H9 (cell line): ENCODE data around the gene GRIP1. TPM values are rescaled to one million over a fixed set of nuclear protein-coding genes. Genes with fewer than 3 reads are reported as not detected.

Experiments used
- DNase-seq: peaks from one replicate; pipeline ENCODE4 v3.0.0-alpha.2; 2017
- H2AFZ ChIP-seq: one replicate; pipeline ENCODE4 v1.6.1; 2013; ENCODE audit warnings: mild to moderate bottlenecking, low read length, control low read depth, moderate library complexity
- H2AK5ac ChIP-seq: 2 replicates; pipeline ENCODE4 v1.6.1; 2013; ENCODE audit warnings: low read length, control low read depth, mixed read lengths; ENCODE audit not compliant: insufficient read length
- H2BK120ac ChIP-seq: one replicate; pipeline ENCODE4 v1.6.1; 2013; ENCODE audit warnings: low read depth, mild to moderate bottlenecking, low read length, control low read depth, inconsistent platforms; ENCODE audit not compliant: poor library complexity, severe bottlenecking
- H2BK12ac ChIP-seq: 2 replicates; pipeline ENCODE4 v1.6.1; 2013; ENCODE audit warnings: low read length, control low read depth, mixed read lengths, low read depth; ENCODE audit not compliant: insufficient read length
- H2BK15ac ChIP-seq: 2 replicates; pipeline ENCODE4 v1.6.1; 2013; ENCODE audit warnings: low read depth, low read length, control low read depth
- H2BK20ac ChIP-seq: one replicate; pipeline ENCODE4 v1.6.1; 2013; ENCODE audit warnings: low read depth, mild to moderate bottlenecking, low read length, control low read depth, inconsistent platforms; ENCODE audit not compliant: poor library complexity, severe bottlenecking
- H2BK5ac ChIP-seq: 2 replicates; pipeline ENCODE4 v1.6.1; 2013; ENCODE audit warnings: low read length, control low read depth, mixed read lengths; ENCODE audit not compliant: insufficient read length
- H3K14ac ChIP-seq: 2 replicates; pipeline ENCODE4 v1.6.1; 2013; ENCODE audit warnings: low read length, control low read depth; ENCODE audit not compliant: insufficient read depth
- H3K18ac ChIP-seq: 2 replicates; pipeline ENCODE4 v1.6.1; 2013; ENCODE audit warnings: low read depth, mild to moderate bottlenecking, mixed read lengths, low read length, control low read depth; ENCODE audit not compliant: insufficient read length
- H3K23ac ChIP-seq: 2 replicates; pipeline ENCODE4 v1.6.1; 2013; ENCODE audit warnings: low read length, control low read depth, mixed read lengths, low read depth; ENCODE audit not compliant: insufficient read length
- H3K23me2 ChIP-seq: 2 replicates; pipeline ENCODE4 v1.6.1; 2013; ENCODE audit warnings: low read depth, mild to moderate bottlenecking, mixed read lengths, low read length, control low read depth; ENCODE audit not compliant: insufficient read length, poor library complexity, severe bottlenecking
- H3K27ac ChIP-seq: 2 replicates; pipeline ENCODE4 v1.5.1; 2013; ENCODE audit warnings: low read length, control low read depth, mixed read lengths, low read depth; ENCODE audit not compliant: insufficient read length
- H3K27me3 ChIP-seq: 2 replicates; pipeline ENCODE4 v1.6.1; 2013; ENCODE audit warnings: low read length, control low read depth, inconsistent platforms; ENCODE audit not compliant: insufficient read depth
- H3K4ac ChIP-seq: 2 replicates; pipeline ENCODE4 v1.6.1; 2013; ENCODE audit warnings: low read depth, mild to moderate bottlenecking, control low read depth, inconsistent platforms, low read length, moderate library complexity
- H3K4me1 ChIP-seq: 2 replicates; pipeline ENCODE4 v1.6.1; 2013; ENCODE audit warnings: low read length, control low read depth, inconsistent platforms; ENCODE audit not compliant: insufficient read depth
- H3K4me2 ChIP-seq: 2 replicates; pipeline ENCODE4 v1.6.1; 2013; ENCODE audit warnings: low read length, control low read depth, mixed read lengths; ENCODE audit not compliant: insufficient read length, insufficient read depth
- H3K56ac ChIP-seq: 2 replicates; pipeline ENCODE4 v1.6.1; 2013; ENCODE audit warnings: low read depth, mild to moderate bottlenecking, mixed read lengths, low read length, control low read depth; ENCODE audit not compliant: insufficient read length
- H3K79me1 ChIP-seq: 2 replicates; pipeline ENCODE4 v1.6.1; 2013; ENCODE audit warnings: low read depth, mild to moderate bottlenecking, moderate library complexity, low read length, control low read depth, inconsistent platforms; ENCODE audit not compliant: insufficient read depth, poor library complexity, severe bottlenecking
- H3K79me2 ChIP-seq: 2 replicates; pipeline ENCODE4 v1.6.1; 2013; ENCODE audit warnings: low read length, control low read depth, inconsistent platforms; ENCODE audit not compliant: insufficient read depth
- H3K9ac ChIP-seq: 2 replicates; pipeline ENCODE4 v1.6.1; 2013; ENCODE audit warnings: low read length, control low read depth, mixed read lengths; ENCODE audit not compliant: insufficient read length; ENCODE audit errors: extremely low read depth
- H3K9me3 ChIP-seq: one replicate; pipeline ENCODE4 v1.6.1; 2013; ENCODE audit warnings: low read depth, low read length, inconsistent platforms; ENCODE audit not compliant: control insufficient read depth
- H3T11ph ChIP-seq: one replicate; pipeline ENCODE4 v1.6.1; 2013; ENCODE audit warnings: mild to moderate bottlenecking, low read length, control low read depth, inconsistent platforms
- H4K20me1 ChIP-seq: one replicate; pipeline ENCODE4 v1.6.1; 2013; ENCODE audit not compliant: control insufficient read depth, insufficient read length, insufficient read depth
- H4K5ac ChIP-seq: 2 replicates; pipeline ENCODE4 v1.6.1; 2013; ENCODE audit warnings: low read depth, mild to moderate bottlenecking, mixed read lengths, low read length, control low read depth; ENCODE audit not compliant: insufficient read length
- H4K8ac ChIP-seq: replicated peaks from 2 replicates; pipeline ENCODE4 v1.6.1; 2013; ENCODE audit warnings: low read length, control low read depth, mixed read lengths, low read depth; ENCODE audit not compliant: insufficient read length
- H4K91ac ChIP-seq: 2 replicates; pipeline ENCODE4 v1.6.1; 2013; ENCODE audit warnings: low read depth, mild to moderate bottlenecking, moderate library complexity, mixed read lengths, low read length, control low read depth; ENCODE audit not compliant: insufficient read length
- H3K27ac Mint-ChIP-seq, 3 experiments: 2 replicates in 2 of 3; 3 replicates in 1 of 3; pipeline ENCODE4 v1.8.0; 2020 to 2021; ENCODE audit warnings: mixed read lengths in 3 of 3, mild to moderate bottlenecking in 1 of 3, moderate library complexity in 1 of 3
- H3K27me3 Mint-ChIP-seq: 2 replicates; pipeline ENCODE4 v1.8.0; 2021; ENCODE audit warnings: low read depth, mild to moderate bottlenecking, moderate library complexity, mixed read lengths
- H3K36me3 Mint-ChIP-seq, 3 experiments: 2 replicates in 2 of 3; 3 replicates in 1 of 3; pipeline ENCODE4 v1.8.0; 2020 to 2021; ENCODE audit warnings: low read depth in 3 of 3, mixed read lengths in 3 of 3; ENCODE audit not compliant: insufficient read depth in 1 of 3
- H3K4me1 Mint-ChIP-seq, 2 experiments: 2 replicates each; pipeline ENCODE4 v1.8.0; 2020; ENCODE audit warnings: mixed read lengths in 2 of 2
- H3K4me3 Mint-ChIP-seq, 2 experiments: 2 replicates in 1 of 2; 3 replicates in 1 of 2; pipeline ENCODE4 v1.8.0; 2020 to 2021; ENCODE audit warnings: mild to moderate bottlenecking in 2 of 2, mixed read lengths in 2 of 2, moderate library complexity in 1 of 2
- H3K9me3 Mint-ChIP-seq, 2 experiments: 2 replicates in 1 of 2; 3 replicates in 1 of 2; pipeline ENCODE4 v1.8.0; 2020; ENCODE audit warnings: mild to moderate bottlenecking in 2 of 2, mixed read lengths in 2 of 2, moderate library complexity in 1 of 2
- CTCF ChIP-seq: fragments of 200-600 bp; sonication (generic); conservative IDR thresholded peaks from 3 replicates; pipeline ENCODE4 v1.8.0; 2021; ENCODE audit warnings: antibody characterized with exemption, mild to moderate bottlenecking
- WGBS: extraction: QIAGEN DNeasy Blood & Tissue Kit; methylation state at CpG from one replicate; pipeline ENCODE4 v1.1.7; 2013; ENCODE audit warnings: missing lambda C conversion rate, low lambda C conversion rate, mixed read lengths; ENCODE audit not compliant: insufficient read length; ENCODE audit errors: extremely low coverage; 5-methylcytosine and 5-hydroxymethylcytosine counted together
- total RNA-seq: library from RNA; stranded (reverse); gene quantifications from 2 replicates; pipeline ENCODE4 v1.2.1, GENCODE V29; 2021

GRIP1 gene
- total RNA-seq, 1 experiment from 2014 or later = 19.5 TPM

- Histone ChIP-seq H4K20me1 (no peaks in the 10 kb centered on the region), H3T11ph (no peak overlapping the region), H3K9ac (no peak overlapping the region), H3K4ac (no peak overlapping the region), H3K14ac (no peak overlapping the region), H2BK120ac (no peak overlapping the region), H2BK5ac (no peak overlapping the region), H3K4me1 (peaks cover 11% of the 10 kb centered on the region; the same call in 1 of the 2 replicates), H2AFZ (no peak overlapping the region), H2BK12ac (no peak overlapping the region), H3K23me2 (no peaks in the 10 kb centered on the region), H3K9me3 (no peaks in the 10 kb centered on the region), H3K23ac (no peak overlapping the region), H3K79me1 (no peaks in the 10 kb centered on the region), H3K79me2 (no peaks in the 10 kb centered on the region), H2AK5ac (no peak overlapping the region), H4K8ac (no peak overlapping the region), H4K5ac (no peak overlapping the region), H4K91ac (no peak overlapping the region), H3K18ac (no peak overlapping the region), H3K4me2 (no peak overlapping the region), H3K27me3 (no peaks in the 10 kb centered on the region), H3K56ac (no peak overlapping the region), H2BK20ac (no peak overlapping the region), H2BK15ac (no peak overlapping the region), H3K27ac (peak overlapping the region; percentile 98)
- peaks cover 0 to 2% of the 10 kb centered on the region in 2 experiments; a peak in 2 of 5 replicates for H3K9me3 Mint-ChIP-seq
- peaks cover 68 to 76% of the 10 kb centered on the region in 2 experiments for H3K4me1 Mint-ChIP-seq
- no peaks in the 10 kb centered on the region for H3K27me3 Mint-ChIP-seq
- peaks cover 0 to 3% (median 0%) of the 10 kb centered on the region in 3 experiments; a peak in 1 of 7 replicates for H3K36me3 Mint-ChIP-seq
- no peak for TF ChIP-seq CTCF
- H3K4me3 Mint-ChIP-seq = 0 out of 5 replicates have a peak overlapping the region, but pooled peaks of 1 of the 2 experiments have one; percentile 16
- no peak for DNase-seq
- WGBS = no CpG with 5 or more reads among the region's 14 CpGs
- peak overlapping the region in 1 of 3 experiments; percentile 94; a peak in 3 of 7 replicates for H3K27ac Mint-ChIP-seq
Observed at GRCh38 chr12:66495709-66496108, 183.2 kb downstream of the GRIP1 start.
